Measurements from ENCODE around the gene TFCP2L1.

TFCP2L1 gene

DNA sequence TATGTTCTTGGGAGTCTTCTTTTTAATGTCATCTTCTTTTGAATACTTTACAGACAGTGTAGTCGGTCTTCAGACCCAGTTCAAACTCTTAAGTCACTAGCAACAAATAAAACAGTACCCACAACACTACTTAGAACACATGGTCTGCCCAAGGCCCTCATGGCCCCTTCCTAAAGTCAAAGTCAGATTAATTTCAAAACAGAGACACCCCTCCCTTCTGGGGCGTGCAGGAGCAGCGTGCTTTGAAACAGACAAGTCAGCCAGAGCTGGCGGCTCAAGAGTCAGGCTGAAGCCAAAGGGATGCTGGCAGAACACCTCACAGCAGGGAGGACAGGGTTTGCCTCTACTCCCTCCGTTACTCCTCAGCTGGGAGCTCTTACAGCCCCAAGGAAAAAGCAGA, 77.5 kb downstream of the TFCP2L1 start:
- TF ChIP-seq L3MBTL2 (conservative IDR thresholded peaks at IDR 0.05) (no peak), BHLHE40 (IDR thresholded peaks at IDR 0.05; ENCODE audit: borderline replicate concordance) (no peak), HDGF (IDR thresholded peaks at IDR 0.05; ENCODE audit: borderline replicate concordance) (no peak)
- ChIA-PET CTCF (no interaction called here), POLR2A (no interaction called here)
- DNase-seq (ENCODE audit: extremely low spot score): no peak

DNA sequence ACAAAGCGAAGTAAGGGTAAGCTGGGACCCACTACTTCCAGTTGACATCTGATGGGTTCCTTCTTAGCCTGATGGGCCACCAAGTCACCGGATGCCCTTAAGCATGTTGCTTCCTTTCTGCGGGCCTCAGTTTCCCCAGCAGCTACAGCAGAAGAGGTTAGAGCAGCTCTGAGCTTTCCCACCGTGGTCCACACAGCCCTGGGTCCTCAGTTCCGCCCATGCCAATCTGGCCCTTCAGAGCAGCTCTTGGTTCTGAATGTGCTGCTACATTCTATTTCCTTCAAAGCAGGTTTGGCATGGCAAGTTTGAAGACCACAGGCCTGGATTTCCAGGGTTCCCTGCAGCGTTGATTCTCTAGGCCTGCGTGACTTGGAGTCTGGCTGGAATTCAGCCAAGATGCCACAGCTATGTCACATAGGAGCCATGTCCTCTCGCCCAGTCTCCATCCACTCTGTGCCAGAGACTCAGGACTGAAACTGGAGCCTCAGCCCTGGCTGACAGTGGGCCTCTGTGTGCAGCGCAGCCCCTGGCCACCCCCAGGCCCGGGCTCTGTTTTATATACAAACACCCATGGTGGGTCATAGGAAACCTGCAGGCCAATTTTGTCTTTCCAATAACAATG, 79.6 kb downstream of the TFCP2L1 start:
- TF ChIP-seq HDGF (IDR thresholded peaks at IDR 0.05; ENCODE audit: borderline replicate concordance): no peak
- TF ChIP-seq BHLHE40 (IDR thresholded peaks at IDR 0.05; ENCODE audit: borderline replicate concordance): no peak
- no peak for TF ChIP-seq CTBP1 (IDR thresholded peaks at IDR 0.05; ENCODE audit: borderline replicate concordance)
- TF ChIP-seq ARNT (IDR thresholded peaks at IDR 0.05): no peak
- TF ChIP-seq PKNOX1 (IDR thresholded peaks at IDR 0.05): no peak
- no peak for TF ChIP-seq ZNF384 (IDR thresholded peaks at IDR 0.05)
- TF ChIP-seq TARDBP (IDR thresholded peaks at IDR 0.05): no peak
- CTCF ChIA-PET: no interaction called here
- POLR2A ChIA-PET: no interaction called here
- DNase-seq (ENCODE audit: extremely low spot score): no peak

DNA sequence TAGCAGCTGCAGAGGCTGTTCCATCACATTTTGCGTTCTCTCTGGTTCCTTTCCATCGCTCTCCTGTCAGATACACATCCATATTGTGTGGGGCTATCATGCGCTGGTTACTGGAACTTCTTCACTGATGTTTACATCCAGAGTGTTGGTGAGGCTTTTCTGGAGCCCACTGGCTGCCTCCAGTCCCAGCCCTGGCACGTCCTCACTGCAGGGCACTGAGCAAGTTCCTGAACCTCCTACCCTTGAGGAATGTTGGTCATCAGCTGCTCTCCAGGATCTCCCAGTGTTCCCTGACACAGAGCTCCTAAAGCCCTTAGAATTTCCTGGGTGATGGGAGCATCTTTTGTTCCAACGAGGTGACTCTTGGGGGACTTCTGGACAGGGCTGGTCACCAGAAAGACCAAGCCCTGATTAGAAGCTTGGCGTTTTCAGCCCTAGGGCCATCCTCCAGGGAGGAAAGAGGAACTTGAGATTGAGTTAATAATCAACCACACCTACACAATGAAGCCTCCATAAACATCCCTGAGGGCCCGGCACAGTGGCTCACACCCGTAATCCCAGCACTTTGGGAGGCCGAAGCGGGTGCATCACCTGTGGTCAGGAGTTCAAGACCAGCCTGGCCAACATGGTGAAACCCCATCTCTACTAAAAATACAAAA, 81.3 kb downstream of the TFCP2L1 start:
- POLR2A ChIA-PET: no interaction called here
- DNase-seq (ENCODE audit: extremely low spot score): no peak
- CTCF ChIA-PET: no interaction called here

DNA sequence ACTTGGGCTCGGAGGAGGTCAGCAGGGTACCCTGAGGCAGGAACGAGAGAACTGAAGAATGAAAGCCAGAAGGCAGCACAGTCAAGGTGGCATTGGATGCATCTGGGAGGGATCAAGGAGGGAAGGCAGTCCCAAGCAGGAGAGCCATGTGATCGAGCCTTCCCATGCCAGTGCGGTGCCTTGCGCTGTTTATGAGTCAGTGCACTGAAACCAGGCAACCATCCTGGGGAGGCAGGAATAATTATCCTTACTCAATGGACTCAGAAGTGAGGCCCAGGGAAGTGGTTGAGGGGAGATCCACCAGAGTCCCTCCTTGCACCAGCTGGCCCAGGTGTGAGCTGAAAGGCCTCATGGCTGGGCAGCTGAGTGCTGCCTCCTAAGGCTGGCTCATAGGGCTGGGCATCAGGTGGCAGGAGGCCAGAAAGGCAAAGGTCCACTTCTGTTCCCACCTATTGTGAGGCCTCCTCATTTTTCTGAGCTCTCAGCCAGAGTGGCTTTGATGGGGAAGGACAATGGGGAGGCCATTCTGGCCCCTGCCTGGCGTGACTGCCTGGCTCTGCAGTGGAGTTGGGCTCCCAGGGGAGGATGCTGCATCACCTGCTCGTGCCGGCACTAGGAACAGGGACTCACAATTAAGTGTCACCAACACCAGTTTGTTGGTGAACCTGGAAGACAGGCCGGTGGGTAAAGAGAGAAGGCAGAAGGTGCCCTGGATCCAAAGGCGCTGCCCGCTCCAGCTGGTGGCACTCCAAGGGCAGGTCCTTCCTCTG, 82.3 kb downstream of the TFCP2L1 start:
- no peak for DNase-seq (ENCODE audit: extremely low spot score)
- CTCF ChIA-PET: no interaction called here
- POLR2A ChIA-PET: no interaction called here
- TF ChIP-seq SP1 (IDR thresholded peaks at IDR 0.05) (no peak), ZNF384 (IDR thresholded peaks at IDR 0.05) (no peak), TARDBP (IDR thresholded peaks at IDR 0.05) (no peak), FOXK2 (IDR thresholded peaks at IDR 0.05) (no peak), SUZ12 (IDR thresholded peaks at IDR 0.05) (no peak), ARNT (IDR thresholded peaks at IDR 0.05) (no peak), ELF4 (IDR thresholded peaks at IDR 0.05) (no peak), HDGF (IDR thresholded peaks at IDR 0.05; ENCODE audit: borderline replicate concordance) (no peak), CTBP1 (IDR thresholded peaks at IDR 0.05; ENCODE audit: borderline replicate concordance) (no peak), PKNOX1 (IDR thresholded peaks at IDR 0.05) (no peak), FOXM1 (IDR thresholded peaks at IDR 0.05; ENCODE audit: borderline replicate concordance) (no peak), L3MBTL2 (conservative IDR thresholded peaks at IDR 0.05) (no peak), LEF1 (IDR thresholded peaks at IDR 0.05; ENCODE audit: borderline replicate concordance) (no peak), NFRKB (IDR thresholded peaks at IDR 0.05) (no peak), BHLHE40 (IDR thresholded peaks at IDR 0.05; ENCODE audit: borderline replicate concordance) (no peak)

More for the DNA sequence above, 81.3 kb downstream of the TFCP2L1 start:
- TF ChIP-seq BHLHE40 (IDR thresholded peaks at IDR 0.05; ENCODE audit: borderline replicate concordance): no peak
- TF ChIP-seq FOXM1 (IDR thresholded peaks at IDR 0.05; ENCODE audit: borderline replicate concordance): no peak
- TF ChIP-seq CTBP1 (IDR thresholded peaks at IDR 0.05; ENCODE audit: borderline replicate concordance): no peak
- TF ChIP-seq SP1 (IDR thresholded peaks at IDR 0.05): no peak
- TF ChIP-seq ELF4 (IDR thresholded peaks at IDR 0.05): no peak
- no peak for TF ChIP-seq SUZ12 (IDR thresholded peaks at IDR 0.05)
- no peak for TF ChIP-seq FOXA1 (IDR thresholded peaks at IDR 0.05)
- no peak for TF ChIP-seq HDGF (IDR thresholded peaks at IDR 0.05; ENCODE audit: borderline replicate concordance)
- TF ChIP-seq L3MBTL2 (conservative IDR thresholded peaks at IDR 0.05): no peak
- no peak for TF ChIP-seq TARDBP (IDR thresholded peaks at IDR 0.05)
- TF ChIP-seq NFRKB (IDR thresholded peaks at IDR 0.05): no peak
- TF ChIP-seq PKNOX1 (IDR thresholded peaks at IDR 0.05): no peak
- no peak for TF ChIP-seq FOXK2 (IDR thresholded peaks at IDR 0.05)
- no peak for TF ChIP-seq ZNF384 (IDR thresholded peaks at IDR 0.05)
- no peak for TF ChIP-seq ARNT (IDR thresholded peaks at IDR 0.05)

GRCh38 chr2:121201796-121202195, 83.2 kb downstream of the TFCP2L1 start:
- TF ChIP-seq FOXA1 (IDR thresholded peaks at IDR 0.05) (no peak), CTBP1 (IDR thresholded peaks at IDR 0.05; ENCODE audit: borderline replicate concordance) (no peak), NFRKB (IDR thresholded peaks at IDR 0.05) (no peak), SUZ12 (IDR thresholded peaks at IDR 0.05) (no peak), PKNOX1 (IDR thresholded peaks at IDR 0.05) (no peak), FOXM1 (IDR thresholded peaks at IDR 0.05; ENCODE audit: borderline replicate concordance) (no peak), LEF1 (IDR thresholded peaks at IDR 0.05; ENCODE audit: borderline replicate concordance) (no peak), SP1 (IDR thresholded peaks at IDR 0.05) (no peak), L3MBTL2 (conservative IDR thresholded peaks at IDR 0.05) (no peak), ZNF384 (IDR thresholded peaks at IDR 0.05) (no peak), HDGF (IDR thresholded peaks at IDR 0.05; ENCODE audit: borderline replicate concordance) (no peak), FOXK2 (IDR thresholded peaks at IDR 0.05) (no peak)
- POLR2A ChIA-PET: no interaction called here
- CTCF ChIA-PET: no interaction called here
- no peak for DNase-seq (ENCODE audit: extremely low spot score)
